Measurements from ENCODE around the gene TEPSIN. TPM values are rescaled to one million over a fixed set of nuclear protein-coding genes. Genes with fewer than 3 reads are reported as not detected.

TEPSIN gene
- total and polyA plus RNA-seq, 2 of the 13 experiments (the other 11 are each of a cell fraction or from before 2014, with no cell fraction given) = 16.1 to 18.8 TPM

DNA sequence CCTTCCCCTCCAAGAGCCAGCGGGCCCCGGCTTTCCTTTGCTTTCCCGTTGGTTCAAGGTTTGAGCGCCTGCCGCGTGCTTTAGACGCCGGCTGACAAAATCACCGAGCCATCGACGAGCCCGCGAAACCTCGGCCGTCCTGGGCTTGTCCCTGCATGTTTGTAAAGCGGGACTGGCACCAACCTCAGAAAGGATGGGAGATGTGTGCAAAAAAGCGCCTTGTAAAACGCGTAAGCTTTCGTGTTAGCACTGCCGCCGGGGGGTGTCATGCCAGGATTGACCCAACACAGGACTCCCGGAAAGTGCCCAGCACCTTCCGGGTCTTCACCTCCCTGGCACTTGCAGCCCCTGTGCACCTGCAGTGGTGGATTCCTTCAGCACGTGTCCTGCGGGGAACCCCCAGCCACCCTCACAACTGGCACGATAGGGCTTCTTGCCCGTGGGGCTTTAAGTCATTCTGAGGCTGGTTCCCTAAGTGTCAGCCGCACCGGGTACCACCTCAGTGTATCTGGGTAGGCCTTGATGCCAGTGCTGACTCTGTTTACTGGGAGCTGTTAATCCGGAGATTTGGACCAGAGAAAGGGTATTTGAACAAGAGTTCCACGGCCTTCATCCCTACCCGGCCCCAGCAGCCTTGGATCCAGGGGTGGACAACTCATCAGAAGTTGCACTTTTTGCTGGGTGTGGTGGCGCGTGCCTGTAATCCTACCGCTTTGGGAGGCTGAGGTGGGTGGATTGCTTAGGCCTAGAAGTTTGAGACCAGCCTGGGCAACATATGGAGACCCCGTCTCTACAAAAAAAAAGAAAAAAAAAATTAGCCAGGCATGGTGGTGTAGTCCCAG, 1.1 kb upstream of the TEPSIN start (continued):
- TF ChIP-seq EP300 (IDR thresholded peaks at IDR 0.05; ENCODE audit: low read depth in 2 of 2, low read length in 2 of 2) (no peak), EP300 (CRISPR knock-in tag; IDR thresholded peaks at IDR 0.05; ENCODE audit: borderline replicate concordance) (no peak), MAFK (conservative IDR thresholded peaks at IDR 0.05 in 1 of 2, IDR thresholded peaks at IDR 0.05 in 1 of 2; ENCODE audit: low read length in 2 of 2) (no peak), CCDC6 (CRISPR knock-in tag; IDR thresholded peaks at IDR 0.05) (no peak), ZNF510 (CRISPR knock-in tag; IDR thresholded peaks at IDR 0.05; ENCODE audit: low read depth) (0 out of 2 replicates have a peak, but pooled peaks have one; percentile 23), ZNF674 (CRISPR knock-in tag; IDR thresholded peaks at IDR 0.05; ENCODE audit: low read depth) (no peak), HES4 (CRISPR knock-in tag; IDR thresholded peaks at IDR 0.05; ENCODE audit: borderline replicate concordance) (peak; percentile 12; the same call in 1 of the 2 replicates), ZNF564 (CRISPR knock-in tag; IDR thresholded peaks at IDR 0.05) (0 out of 2 replicates have a peak, but pooled peaks have one; percentile 51), ZNF607 (CRISPR knock-in tag; IDR thresholded peaks at IDR 0.05; ENCODE audit: borderline replicate concordance) (peak; percentile 70; the same call in 1 of the 2 replicates), NFE2L2 (IDR thresholded peaks at IDR 0.05; ENCODE audit: low read length) (no peak), AKAP8 (CRISPR knock-in tag; IDR thresholded peaks at IDR 0.05) (no peak)
- TF ChIP-seq, protein P1, sequence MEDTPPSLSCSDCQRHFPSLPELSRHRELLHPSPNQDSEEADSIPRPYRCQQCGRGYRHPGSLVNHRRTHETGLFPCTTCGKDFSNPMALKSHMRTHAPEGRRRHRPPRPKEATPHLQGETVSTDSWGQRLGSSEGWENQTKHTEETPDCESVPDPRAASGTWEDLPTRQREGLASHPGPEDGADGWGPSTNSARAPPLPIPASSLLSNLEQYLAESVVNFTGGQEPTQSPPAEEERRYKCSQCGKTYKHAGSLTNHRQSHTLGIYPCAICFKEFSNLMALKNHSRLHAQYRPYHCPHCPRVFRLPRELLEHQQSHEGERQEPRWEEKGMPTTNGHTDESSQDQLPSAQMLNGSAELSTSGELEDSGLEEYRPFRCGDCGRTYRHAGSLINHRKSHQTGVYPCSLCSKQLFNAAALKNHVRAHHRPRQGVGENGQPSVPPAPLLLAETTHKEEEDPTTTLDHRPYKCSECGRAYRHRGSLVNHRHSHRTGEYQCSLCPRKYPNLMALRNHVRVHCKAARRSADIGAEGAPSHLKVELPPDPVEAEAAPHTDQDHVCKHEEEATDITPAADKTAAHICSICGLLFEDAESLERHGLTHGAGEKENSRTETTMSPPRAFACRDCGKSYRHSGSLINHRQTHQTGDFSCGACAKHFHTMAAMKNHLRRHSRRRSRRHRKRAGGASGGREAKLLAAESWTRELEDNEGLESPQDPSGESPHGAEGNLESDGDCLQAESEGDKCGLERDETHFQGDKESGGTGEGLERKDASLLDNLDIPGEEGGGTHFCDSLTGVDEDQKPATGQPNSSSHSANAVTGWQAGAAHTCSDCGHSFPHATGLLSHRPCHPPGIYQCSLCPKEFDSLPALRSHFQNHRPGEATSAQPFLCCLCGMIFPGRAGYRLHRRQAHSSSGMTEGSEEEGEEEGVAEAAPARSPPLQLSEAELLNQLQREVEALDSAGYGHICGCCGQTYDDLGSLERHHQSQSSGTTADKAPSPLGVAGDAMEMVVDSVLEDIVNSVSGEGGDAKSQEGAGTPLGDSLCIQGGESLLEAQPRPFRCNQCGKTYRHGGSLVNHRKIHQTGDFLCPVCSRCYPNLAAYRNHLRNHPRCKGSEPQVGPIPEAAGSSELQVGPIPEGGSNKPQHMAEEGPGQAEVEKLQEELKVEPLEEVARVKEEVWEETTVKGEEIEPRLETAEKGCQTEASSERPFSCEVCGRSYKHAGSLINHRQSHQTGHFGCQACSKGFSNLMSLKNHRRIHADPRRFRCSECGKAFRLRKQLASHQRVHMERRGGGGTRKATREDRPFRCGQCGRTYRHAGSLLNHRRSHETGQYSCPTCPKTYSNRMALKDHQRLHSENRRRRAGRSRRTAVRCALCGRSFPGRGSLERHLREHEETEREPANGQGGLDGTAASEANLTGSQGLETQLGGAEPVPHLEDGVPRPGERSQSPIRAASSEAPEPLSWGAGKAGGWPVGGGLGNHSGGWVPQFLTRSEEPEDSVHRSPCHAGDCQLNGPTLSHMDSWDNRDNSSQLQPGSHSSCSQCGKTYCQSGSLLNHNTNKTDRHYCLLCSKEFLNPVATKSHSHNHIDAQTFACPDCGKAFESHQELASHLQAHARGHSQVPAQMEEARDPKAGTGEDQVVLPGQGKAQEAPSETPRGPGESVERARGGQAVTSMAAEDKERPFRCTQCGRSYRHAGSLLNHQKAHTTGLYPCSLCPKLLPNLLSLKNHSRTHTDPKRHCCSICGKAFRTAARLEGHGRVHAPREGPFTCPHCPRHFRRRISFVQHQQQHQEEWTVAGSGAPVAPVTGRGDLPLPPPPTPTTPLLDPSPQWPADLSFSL (CRISPR knock-in tag; IDR thresholded peaks at IDR 0.05) = 0 out of 2 replicates have a peak, but pooled peaks have one; percentile 38
- TF ChIP-seq, protein P2, sequence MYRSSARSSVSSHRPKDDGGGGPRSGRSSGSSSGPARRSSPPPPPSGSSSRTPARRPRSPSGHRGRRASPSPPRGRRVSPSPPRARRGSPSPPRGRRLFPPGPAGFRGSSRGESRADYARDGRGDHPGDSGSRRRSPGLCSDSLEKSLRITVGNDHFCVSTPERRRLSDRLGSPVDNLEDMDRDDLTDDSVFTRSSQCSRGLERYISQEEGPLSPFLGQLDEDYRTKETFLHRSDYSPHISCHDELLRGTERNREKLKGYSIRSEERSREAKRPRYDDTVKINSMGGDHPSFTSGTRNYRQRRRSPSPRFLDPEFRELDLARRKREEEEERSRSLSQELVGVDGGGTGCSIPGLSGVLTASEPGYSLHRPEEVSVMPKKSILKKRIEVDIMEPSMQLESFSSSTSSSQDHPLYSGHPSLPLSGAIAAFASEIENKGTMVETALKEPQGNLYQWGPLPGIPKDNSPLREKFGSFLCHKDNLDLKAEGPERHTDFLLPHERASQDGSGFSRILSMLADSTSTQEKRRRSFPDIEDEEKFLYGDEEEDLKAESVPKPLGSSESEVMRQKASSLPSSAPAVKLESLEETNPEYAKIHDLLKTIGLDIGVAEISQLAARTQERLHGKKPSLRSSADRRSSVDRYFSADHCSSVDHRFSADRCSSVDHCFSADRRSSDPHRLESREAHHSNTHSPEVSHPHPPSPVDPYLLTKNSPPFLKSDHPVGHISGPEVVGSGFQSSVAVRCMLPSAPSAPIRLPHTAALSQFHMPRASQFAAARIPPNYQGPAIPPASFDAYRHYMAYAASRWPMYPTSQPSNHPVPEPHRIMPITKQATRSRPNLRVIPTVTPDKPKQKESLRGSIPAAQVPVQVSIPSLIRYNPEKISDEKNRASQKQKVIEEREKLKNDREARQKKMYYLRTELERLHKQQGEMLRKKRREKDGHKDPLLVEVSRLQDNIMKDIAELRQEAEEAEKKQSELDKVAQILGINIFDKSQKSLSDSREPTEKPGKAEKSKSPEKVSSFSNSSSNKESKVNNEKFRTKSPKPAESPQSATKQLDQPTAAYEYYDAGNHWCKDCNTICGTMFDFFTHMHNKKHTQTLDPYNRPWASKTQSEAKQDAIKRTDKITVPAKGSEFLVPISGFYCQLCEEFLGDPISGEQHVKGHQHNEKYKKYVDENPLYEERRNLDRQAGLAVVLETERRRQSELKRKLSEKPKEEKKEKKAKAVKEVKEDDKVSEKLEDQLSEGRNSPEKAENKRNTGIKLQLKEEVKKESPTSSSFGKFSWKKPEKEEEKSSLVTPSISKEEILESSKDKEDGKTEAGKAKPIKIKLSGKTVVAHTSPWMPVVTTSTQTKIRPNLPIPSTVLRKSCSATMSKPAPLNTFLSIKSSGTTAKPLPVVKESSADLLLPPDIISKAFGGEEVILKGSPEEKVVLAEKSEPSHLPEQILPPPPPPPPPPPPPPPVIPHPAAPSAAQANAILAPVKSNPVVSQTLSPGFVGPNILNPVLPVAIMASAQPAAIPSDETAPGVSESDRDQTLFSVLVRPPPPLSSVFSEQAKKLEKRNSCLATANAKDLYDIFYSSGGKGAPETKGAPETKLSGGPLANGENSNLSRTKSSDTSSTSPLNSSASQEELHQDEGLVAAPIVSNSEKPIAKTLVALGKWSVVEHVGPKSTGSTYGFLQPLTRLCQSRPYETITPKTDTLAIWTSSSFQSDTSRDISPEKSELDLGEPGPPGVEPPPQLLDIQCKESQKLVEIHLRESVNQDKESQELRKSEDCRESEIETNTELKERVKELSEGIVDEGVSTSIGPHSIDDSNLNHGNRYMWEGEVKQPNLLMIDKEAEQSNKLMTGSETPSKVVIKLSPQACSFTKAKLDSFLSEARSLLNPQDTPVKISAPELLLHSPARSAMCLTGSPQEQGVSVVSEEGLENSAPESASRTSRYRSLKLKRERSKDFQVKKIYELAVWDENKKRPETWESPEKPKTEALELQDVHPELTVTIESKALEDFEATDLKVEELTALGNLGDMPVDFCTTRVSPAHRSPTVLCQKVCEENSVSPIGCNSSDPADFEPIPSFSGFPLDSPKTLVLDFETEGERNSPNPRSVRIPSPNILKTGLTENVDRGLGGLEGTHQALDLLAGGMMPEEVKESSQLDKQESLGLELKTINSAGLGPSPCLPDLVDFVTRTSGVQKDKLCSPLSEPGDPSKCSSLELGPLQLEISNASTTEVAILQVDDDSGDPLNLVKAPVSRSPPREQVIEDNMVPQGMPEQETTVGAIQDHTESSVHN (CRISPR knock-in tag; IDR thresholded peaks at IDR 0.05) = 0 out of 2 replicates have a peak, but pooled peaks have one; percentile 54
